ENCODE results near the gene ZSCAN31.

The ZSCAN31 gene

DNA sequence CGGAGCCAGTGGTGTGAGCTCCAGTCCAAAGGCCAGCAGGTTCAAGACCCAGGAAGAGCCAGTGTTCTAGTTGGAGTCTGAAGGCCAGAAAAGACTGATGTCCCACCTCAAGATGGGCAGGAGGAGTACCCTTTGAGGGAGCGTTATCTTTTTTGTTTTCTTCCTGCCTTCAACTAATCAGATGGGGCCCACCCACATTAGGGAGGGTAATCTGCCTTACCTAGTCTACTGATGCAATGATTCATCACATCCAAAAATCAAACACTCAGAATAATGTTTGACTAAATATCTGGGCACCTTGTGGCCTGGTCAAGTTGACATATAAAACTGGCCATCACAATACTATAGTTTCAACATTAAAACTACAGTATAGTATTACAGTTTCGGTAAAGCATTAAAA, 33.5 kb upstream of the ZSCAN31 start:
- TF ChIP-seq CEBPB (IDR thresholded peaks at IDR 0.05) (no peak), TAF1 (IDR thresholded peaks at IDR 0.05; ENCODE audit: low read depth) (no peak), EP300 (IDR thresholded peaks at IDR 0.05; ENCODE audit: borderline replicate concordance) (no peak), CREB1 (IDR thresholded peaks at IDR 0.05; ENCODE audit: low read depth) (no peak), FOXM1 (IDR thresholded peaks at IDR 0.05; ENCODE audit: borderline replicate concordance, low read depth) (no peak), ZBTB7A (IDR thresholded peaks at IDR 0.05; ENCODE audit: low read depth) (no peak), YY1 (IDR thresholded peaks at IDR 0.05; ENCODE audit: low read depth) (no peak), EGR1 (IDR thresholded peaks at IDR 0.05) (no peak), TEAD4 (IDR thresholded peaks at IDR 0.05) (no peak), NFIC (IDR thresholded peaks at IDR 0.05) (no peak), TCF12 (IDR thresholded peaks at IDR 0.05; ENCODE audit: low read depth) (no peak), RAD21 (IDR thresholded peaks at IDR 0.05; ENCODE audit: low read depth) (no peak)
- TF ChIP-seq, protein P1, sequence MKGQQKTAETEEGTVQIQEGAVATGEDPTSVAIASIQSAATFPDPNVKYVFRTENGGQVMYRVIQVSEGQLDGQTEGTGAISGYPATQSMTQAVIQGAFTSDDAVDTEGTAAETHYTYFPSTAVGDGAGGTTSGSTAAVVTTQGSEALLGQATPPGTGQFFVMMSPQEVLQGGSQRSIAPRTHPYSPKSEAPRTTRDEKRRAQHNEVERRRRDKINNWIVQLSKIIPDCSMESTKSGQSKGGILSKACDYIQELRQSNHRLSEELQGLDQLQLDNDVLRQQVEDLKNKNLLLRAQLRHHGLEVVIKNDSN (IDR thresholded peaks at IDR 0.05) = no peak
- TF ChIP-seq, protein P2, sequence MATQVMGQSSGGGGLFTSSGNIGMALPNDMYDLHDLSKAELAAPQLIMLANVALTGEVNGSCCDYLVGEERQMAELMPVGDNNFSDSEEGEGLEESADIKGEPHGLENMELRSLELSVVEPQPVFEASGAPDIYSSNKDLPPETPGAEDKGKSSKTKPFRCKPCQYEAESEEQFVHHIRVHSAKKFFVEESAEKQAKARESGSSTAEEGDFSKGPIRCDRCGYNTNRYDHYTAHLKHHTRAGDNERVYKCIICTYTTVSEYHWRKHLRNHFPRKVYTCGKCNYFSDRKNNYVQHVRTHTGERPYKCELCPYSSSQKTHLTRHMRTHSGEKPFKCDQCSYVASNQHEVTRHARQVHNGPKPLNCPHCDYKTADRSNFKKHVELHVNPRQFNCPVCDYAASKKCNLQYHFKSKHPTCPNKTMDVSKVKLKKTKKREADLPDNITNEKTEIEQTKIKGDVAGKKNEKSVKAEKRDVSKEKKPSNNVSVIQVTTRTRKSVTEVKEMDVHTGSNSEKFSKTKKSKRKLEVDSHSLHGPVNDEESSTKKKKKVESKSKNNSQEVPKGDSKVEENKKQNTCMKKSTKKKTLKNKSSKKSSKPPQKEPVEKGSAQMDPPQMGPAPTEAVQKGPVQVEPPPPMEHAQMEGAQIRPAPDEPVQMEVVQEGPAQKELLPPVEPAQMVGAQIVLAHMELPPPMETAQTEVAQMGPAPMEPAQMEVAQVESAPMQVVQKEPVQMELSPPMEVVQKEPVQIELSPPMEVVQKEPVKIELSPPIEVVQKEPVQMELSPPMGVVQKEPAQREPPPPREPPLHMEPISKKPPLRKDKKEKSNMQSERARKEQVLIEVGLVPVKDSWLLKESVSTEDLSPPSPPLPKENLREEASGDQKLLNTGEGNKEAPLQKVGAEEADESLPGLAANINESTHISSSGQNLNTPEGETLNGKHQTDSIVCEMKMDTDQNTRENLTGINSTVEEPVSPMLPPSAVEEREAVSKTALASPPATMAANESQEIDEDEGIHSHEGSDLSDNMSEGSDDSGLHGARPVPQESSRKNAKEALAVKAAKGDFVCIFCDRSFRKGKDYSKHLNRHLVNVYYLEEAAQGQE (IDR thresholded peaks at IDR 0.05; ENCODE audit: low read depth) = no peak
- TF ChIP-seq, protein P3, sequence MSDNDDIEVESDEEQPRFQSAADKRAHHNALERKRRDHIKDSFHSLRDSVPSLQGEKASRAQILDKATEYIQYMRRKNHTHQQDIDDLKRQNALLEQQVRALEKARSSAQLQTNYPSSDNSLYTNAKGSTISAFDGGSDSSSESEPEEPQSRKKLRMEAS (IDR thresholded peaks at IDR 0.05) = no peak

DNA sequence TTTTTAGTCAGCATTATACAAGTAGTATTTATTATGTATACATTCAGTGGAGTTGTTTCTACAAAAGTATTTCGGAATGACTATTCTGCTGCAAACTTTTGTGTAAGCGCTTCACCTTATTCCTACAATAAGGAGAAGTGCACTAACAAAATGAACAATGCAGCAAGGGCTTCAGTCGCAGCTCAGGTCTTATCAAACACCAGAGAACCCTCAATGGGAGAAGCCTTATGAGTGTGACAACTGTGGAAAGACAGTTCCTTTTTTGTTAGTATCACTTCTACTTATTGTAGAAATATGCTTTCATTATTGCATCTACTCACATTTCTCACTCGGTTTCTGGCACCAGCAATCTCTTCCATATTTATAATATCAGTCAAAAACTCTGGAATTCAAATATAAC, 32.6 kb upstream of the ZSCAN31 start:
- TF ChIP-seq EGR1 (IDR thresholded peaks at IDR 0.05) (no peak), YY1 (IDR thresholded peaks at IDR 0.05; ENCODE audit: low read depth) (no peak), CREB1 (IDR thresholded peaks at IDR 0.05; ENCODE audit: low read depth) (no peak), TEAD4 (IDR thresholded peaks at IDR 0.05) (no peak), EP300 (IDR thresholded peaks at IDR 0.05; ENCODE audit: borderline replicate concordance) (no peak), ZBTB7A (IDR thresholded peaks at IDR 0.05; ENCODE audit: low read depth) (no peak), RAD21 (IDR thresholded peaks at IDR 0.05; ENCODE audit: low read depth) (no peak), FOXM1 (IDR thresholded peaks at IDR 0.05; ENCODE audit: borderline replicate concordance, low read depth) (no peak), NFIC (IDR thresholded peaks at IDR 0.05) (no peak)
- TF ChIP-seq, protein P1 (IDR thresholded peaks at IDR 0.05) = no peak
- TF ChIP-seq, protein P2 (IDR thresholded peaks at IDR 0.05; ENCODE audit: low read depth) = no peak
- TF ChIP-seq, protein P3 (IDR thresholded peaks at IDR 0.05) = no peak

DNA sequence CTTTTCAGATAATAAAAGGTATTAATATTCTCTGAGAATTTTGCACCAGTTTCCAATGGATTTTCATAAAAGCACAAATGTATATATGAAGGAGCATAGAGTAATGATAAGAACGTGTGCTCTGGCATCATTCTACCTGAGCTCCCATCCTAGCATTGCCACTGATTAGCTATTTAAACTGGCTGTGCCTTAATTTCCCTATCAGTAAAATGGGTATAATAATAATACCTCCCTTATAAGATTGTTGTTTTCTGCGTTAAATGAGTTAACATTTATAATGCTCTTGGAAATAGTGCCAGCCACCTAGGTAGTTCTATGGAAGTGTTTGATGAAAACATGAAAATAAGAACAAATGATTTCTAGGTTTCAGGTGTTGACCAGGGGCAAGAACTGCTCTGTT, 25.0 kb upstream of the ZSCAN31 start:
- TF ChIP-seq RAD21 (IDR thresholded peaks at IDR 0.05; ENCODE audit: low read depth) (no peak), EP300 (IDR thresholded peaks at IDR 0.05; ENCODE audit: borderline replicate concordance) (no peak), CREB1 (IDR thresholded peaks at IDR 0.05; ENCODE audit: low read depth) (no peak), EGR1 (IDR thresholded peaks at IDR 0.05) (no peak), CEBPB (IDR thresholded peaks at IDR 0.05) (no peak), TAF1 (IDR thresholded peaks at IDR 0.05; ENCODE audit: low read depth) (no peak), FOXM1 (IDR thresholded peaks at IDR 0.05; ENCODE audit: borderline replicate concordance, low read depth) (no peak), ZBTB7A (IDR thresholded peaks at IDR 0.05; ENCODE audit: low read depth) (no peak), NFIC (IDR thresholded peaks at IDR 0.05) (no peak)
- TF ChIP-seq, protein P1 (IDR thresholded peaks at IDR 0.05) = no peak
- TF ChIP-seq, protein P3 (IDR thresholded peaks at IDR 0.05) = no peak

DNA sequence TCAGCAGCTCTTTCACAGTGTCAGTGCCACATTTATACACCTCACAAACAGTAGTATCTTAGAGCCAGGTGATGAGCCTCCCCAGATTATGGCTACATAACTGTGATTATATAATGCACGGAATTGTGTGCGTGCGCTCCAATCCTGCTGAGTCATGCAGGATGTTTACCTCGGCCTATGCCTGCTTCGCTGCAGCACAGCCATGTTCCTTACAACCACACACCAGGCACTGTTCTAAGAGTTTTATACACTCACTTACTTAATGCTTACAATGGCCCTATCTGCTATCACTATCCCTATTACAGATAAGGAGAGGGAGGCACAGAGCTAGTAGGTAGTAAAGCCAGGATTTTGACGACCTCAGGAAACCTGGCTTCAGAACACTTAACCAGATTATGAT, 21.1 kb upstream of the ZSCAN31 start:
- TF ChIP-seq EP300 (IDR thresholded peaks at IDR 0.05; ENCODE audit: borderline replicate concordance) (no peak), NFIC (IDR thresholded peaks at IDR 0.05) (no peak), YY1 (IDR thresholded peaks at IDR 0.05; ENCODE audit: low read depth) (no peak), FOXM1 (IDR thresholded peaks at IDR 0.05; ENCODE audit: borderline replicate concordance, low read depth) (no peak)

DNA sequence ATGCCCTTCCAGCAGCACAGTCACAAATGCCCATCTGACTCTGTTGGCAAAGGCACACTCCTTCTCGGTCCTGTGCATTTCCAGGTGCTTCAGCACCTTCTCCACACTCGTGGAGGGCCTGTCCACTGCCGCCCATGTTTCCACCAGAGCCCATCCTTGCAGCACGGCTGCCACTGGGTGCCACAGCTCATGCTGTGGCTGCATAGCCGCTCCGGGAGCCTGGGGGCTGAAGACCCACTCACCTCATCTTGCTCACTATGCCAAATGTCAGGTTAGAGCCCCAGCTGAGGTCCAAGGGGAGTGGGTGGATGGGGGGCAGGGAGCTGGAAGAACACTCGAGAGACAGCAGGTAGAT, 20.7 kb upstream of the ZSCAN31 start:
- TF ChIP-seq EP300 (IDR thresholded peaks at IDR 0.05; ENCODE audit: borderline replicate concordance) = no peak
- TF ChIP-seq, protein P3 (IDR thresholded peaks at IDR 0.05) = no peak
- no peak for TF ChIP-seq CEBPB (IDR thresholded peaks at IDR 0.05)
- TF ChIP-seq, protein P1 (IDR thresholded peaks at IDR 0.05) = no peak
- TF ChIP-seq CREB1 (IDR thresholded peaks at IDR 0.05; ENCODE audit: low read depth) = no peak
- TF ChIP-seq, protein P2 (IDR thresholded peaks at IDR 0.05; ENCODE audit: low read depth) = no peak
- TF ChIP-seq NFIC (IDR thresholded peaks at IDR 0.05) = no peak
- TF ChIP-seq TEAD4 (IDR thresholded peaks at IDR 0.05) = no peak
- no peak for TF ChIP-seq TCF12 (IDR thresholded peaks at IDR 0.05; ENCODE audit: low read depth)
- no peak for TF ChIP-seq FOXM1 (IDR thresholded peaks at IDR 0.05; ENCODE audit: borderline replicate concordance, low read depth)
- no peak for TF ChIP-seq YY1 (IDR thresholded peaks at IDR 0.05; ENCODE audit: low read depth)
- no peak for TF ChIP-seq TAF1 (IDR thresholded peaks at IDR 0.05; ENCODE audit: low read depth)
- TF ChIP-seq ZBTB7A (IDR thresholded peaks at IDR 0.05; ENCODE audit: low read depth) = no peak
- TF ChIP-seq EGR1 (IDR thresholded peaks at IDR 0.05) = no peak
- TF ChIP-seq RAD21 (IDR thresholded peaks at IDR 0.05; ENCODE audit: low read depth) = no peak

All from Ishikawa (cell line).